Activated B cell treated with CpG ODN at 0.5 μM for 24 hours (primary cell): Measurements from ENCODE around the gene SEMA3F. TPM values are rescaled to one million over a fixed set of nuclear protein-coding genes. Genes with fewer than 3 reads are reported as not detected.

Source experiments
- ATAC-seq: fragments of 200-7000 bp; cut with Tn5 transposase; one replicate; pipeline ENCODE4 v1.10.0; 2021; ENCODE audit warnings: low read depth, mild to moderate bottlenecking, moderate library complexity
- CTCF ChIA-PET: fragments of 350-600 bp; sonication (Branson Sonifier 250); formaldehyde crosslinking; loops from one replicate; lab custom pipeline; 2021; ENCODE audit warnings: antibody characterized with exemption; lab: Charles Lee
- POLR2A ChIA-PET: fragments of 350-600 bp; sonication (Branson Sonifier 250); formaldehyde crosslinking; loops from one replicate; lab custom pipeline; 2021; ENCODE audit warnings: antibody characterized with exemption; lab: Charles Lee
- DNase-seq: peaks from one replicate; pipeline ENCODE4 v3.0.0; 2022
- H3K27ac Mint-ChIP-seq: one replicate; pipeline ENCODE4 v1.8.0; 2020; ENCODE audit warnings: mixed read lengths
- H3K27me3 Mint-ChIP-seq: one replicate; pipeline ENCODE4 v1.8.0; 2021; ENCODE audit warnings: mixed read lengths
- H3K36me3 Mint-ChIP-seq: one replicate; pipeline ENCODE4 v1.8.0; 2021; ENCODE audit warnings: low read depth, mixed read lengths
- H3K4me1 Mint-ChIP-seq: one replicate; pipeline ENCODE4 v1.8.0; 2021; ENCODE audit warnings: mixed read lengths
- H3K4me3 Mint-ChIP-seq: one replicate; pipeline ENCODE4 v1.8.0; 2020; ENCODE audit warnings: mild to moderate bottlenecking, mixed read lengths
- H3K9me3 Mint-ChIP-seq: one replicate; pipeline ENCODE4 v1.8.0; 2020; ENCODE audit warnings: mixed read lengths
- intact Hi-C: fragments of 100-400 bp; cut with micrococcal nuclease; formaldehyde crosslinking; loops from one replicate; pipeline ENCODE4 v1.15.1; 2024
- total RNA-seq: library from RNA; stranded (reverse); gene quantifications from 2 replicates; pipeline ENCODE4 v1.2.3, GENCODE V29; 2022
- TF ChIP-seq, protein P1 (sequence below): fragments of 200-600 bp; IDR thresholded peaks from one replicate; pipeline ENCODE4 v1.8.0; 2022; ENCODE audit warnings: antibody characterized with exemption, mild to moderate bottlenecking

The SEMA3F gene
- total RNA-seq, 1 donor from 2014 or later, result not detected

DNA sequence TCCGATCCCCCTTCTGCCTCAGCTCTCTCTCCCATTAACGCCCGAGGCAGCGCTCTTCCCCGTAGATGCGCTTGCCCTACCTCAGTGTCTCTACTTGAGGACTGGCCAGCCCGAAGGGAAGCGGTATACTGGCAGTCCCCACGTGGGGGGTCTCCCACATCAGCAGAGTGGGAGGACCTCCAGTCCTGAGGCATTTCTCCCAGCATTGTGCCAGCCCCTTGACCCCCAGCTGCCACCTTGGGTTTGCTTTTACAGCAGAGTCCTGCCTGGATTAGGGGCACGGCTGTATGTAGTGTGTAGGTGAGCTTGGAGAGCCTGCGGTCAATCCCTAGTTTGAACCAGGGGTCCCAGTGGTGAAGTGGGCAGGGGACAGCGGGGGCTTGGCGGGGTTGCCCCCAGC is 767 bp downstream of the SEMA3F start:
- intact Hi-C loops, result loop anchor here (1.0 to 2.0 kb wide), 2 partner anchors 37 to 117 kb away; no protein-coding TSS in a partner anchor
- no peaks in the 10 kb centered on the region for H3K36me3 Mint-ChIP-seq
- ChIA-PET POLR2A (no interaction called here), CTCF (no interaction called here)
- H3K4me3 Mint-ChIP-seq, result peak overlapping the region; percentile 72
- TF ChIP-seq, protein P1, sequence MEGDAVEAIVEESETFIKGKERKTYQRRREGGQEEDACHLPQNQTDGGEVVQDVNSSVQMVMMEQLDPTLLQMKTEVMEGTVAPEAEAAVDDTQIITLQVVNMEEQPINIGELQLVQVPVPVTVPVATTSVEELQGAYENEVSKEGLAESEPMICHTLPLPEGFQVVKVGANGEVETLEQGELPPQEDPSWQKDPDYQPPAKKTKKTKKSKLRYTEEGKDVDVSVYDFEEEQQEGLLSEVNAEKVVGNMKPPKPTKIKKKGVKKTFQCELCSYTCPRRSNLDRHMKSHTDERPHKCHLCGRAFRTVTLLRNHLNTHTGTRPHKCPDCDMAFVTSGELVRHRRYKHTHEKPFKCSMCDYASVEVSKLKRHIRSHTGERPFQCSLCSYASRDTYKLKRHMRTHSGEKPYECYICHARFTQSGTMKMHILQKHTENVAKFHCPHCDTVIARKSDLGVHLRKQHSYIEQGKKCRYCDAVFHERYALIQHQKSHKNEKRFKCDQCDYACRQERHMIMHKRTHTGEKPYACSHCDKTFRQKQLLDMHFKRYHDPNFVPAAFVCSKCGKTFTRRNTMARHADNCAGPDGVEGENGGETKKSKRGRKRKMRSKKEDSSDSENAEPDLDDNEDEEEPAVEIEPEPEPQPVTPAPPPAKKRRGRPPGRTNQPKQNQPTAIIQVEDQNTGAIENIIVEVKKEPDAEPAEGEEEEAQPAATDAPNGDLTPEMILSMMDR, result no peak
- H3K27me3 Mint-ChIP-seq, result peaks cover 30% of the 10 kb centered on the region
- H3K4me1 Mint-ChIP-seq, result peaks cover 13% of the 10 kb centered on the region
- no peak for ATAC-seq
- H3K9me3 Mint-ChIP-seq, result no peaks in the 10 kb centered on the region
- DNase-seq, result no peak
- no peak overlapping the region for H3K27ac Mint-ChIP-seq

DNA sequence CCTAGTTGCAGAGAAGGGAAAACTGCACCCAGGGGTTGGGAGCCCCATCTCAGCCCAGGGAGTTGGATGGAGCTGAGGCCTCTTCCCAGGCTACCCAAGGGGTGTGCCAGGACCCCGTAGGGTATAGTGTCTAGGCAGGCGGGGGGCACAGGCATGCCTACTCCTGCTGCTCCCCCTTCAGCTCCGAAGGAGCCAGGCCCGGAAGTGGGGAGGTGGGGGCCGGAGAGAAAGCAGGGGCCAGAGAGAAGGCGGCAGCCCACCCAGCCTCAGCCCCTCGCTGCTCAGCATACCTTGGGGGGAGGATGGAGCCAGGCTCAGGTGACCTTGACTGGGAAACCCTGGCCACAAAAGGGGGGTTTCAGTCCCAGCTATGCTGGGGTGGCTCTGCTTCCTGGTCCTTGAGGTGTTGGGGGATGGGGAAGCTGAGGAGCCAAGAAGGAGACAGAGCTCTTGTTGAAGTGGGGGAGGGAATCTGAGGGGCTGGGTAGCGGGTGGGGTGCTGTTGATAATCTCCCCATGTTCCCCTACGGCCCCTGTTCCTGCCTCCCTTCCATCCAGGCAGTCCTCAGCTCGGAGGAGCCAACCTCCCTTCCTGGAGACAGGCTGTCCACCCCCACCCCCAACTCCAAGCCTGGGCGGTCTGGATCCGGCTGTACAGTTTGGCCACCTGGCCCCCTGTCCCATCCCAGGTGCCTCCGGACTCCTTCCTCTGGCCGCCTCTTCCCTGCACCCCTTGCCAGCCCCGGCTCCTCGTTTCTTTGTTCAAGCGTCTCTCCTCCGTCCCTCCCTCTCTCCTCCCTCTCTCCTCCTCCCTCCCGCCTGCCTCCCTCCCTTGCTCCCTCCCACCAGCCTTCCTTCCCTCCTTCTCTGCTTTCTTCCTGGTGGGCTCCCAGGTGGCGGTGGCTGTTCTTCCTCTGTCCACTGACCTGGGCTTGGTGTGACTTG is 1.7 kb downstream of the SEMA3F start:
- H3K4me3 Mint-ChIP-seq, result no peak overlapping the region
- ChIA-PET CTCF (interaction anchor here (0.5 kb wide), 1 partner anchor 674 kb away, joined by 3 read pairs; no protein-coding TSS in a partner anchor), POLR2A (no interaction called here)
- H3K9me3 Mint-ChIP-seq, result no peaks in the 10 kb centered on the region
- H3K36me3 Mint-ChIP-seq, result no peaks in the 10 kb centered on the region
- peaks cover 30% of the 10 kb centered on the region for H3K27me3 Mint-ChIP-seq
- ATAC-seq (no peak), DNase-seq (no peak)
- H3K27ac Mint-ChIP-seq, result no peak overlapping the region
- peaks cover 13% of the 10 kb centered on the region for H3K4me1 Mint-ChIP-seq
- TF ChIP-seq, protein P1, result no peak
- intact Hi-C loops, result no loop called here

DNA sequence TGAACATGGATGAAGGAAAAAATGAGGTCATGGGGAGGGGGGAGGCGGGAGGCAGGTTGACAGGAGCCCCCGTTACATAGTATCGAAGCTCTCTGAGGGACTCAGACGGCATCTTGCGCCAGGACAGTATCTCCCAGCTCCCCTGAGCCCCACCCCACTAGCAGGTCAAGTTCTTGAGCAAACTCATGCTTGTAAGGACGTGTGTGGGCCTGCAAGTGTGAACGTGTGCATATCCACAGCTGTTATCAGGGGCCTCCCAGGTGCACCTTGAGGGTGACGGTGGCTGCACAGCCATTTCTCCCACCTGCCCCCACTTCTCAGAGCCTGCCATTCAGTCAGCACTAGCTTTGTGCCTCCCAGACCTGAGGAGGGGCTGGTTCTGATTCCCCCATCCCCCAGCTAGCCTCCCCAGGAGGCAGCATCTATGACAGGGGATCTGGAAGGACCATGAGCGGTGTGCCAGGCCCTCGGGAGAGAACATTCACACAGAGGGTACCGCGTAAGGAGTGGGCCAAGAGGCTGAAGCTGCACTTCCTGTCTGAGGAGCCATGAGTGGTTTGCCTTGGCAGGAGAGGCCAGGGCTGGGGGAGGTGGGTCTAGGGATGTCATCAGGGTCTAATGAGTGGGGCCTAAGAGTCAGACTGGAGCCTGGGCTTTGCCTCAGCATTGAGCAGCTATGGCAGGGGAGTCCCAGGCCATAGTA is 2.9 kb downstream of the SEMA3F start:
- Mint-ChIP-seq H3K4me3 (no peak overlapping the region), H3K4me1 (peaks cover 13% of the 10 kb centered on the region), H3K27ac (no peak overlapping the region), H3K36me3 (no peaks in the 10 kb centered on the region), H3K27me3 (peaks cover 28% of the 10 kb centered on the region), H3K9me3 (no peaks in the 10 kb centered on the region)
- ATAC-seq, result no peak
- intact Hi-C loops, result no loop called here
- ChIA-PET POLR2A (no interaction called here), CTCF (no interaction called here)
- no peak for DNase-seq
- TF ChIP-seq, protein P1, result no peak

DNA sequence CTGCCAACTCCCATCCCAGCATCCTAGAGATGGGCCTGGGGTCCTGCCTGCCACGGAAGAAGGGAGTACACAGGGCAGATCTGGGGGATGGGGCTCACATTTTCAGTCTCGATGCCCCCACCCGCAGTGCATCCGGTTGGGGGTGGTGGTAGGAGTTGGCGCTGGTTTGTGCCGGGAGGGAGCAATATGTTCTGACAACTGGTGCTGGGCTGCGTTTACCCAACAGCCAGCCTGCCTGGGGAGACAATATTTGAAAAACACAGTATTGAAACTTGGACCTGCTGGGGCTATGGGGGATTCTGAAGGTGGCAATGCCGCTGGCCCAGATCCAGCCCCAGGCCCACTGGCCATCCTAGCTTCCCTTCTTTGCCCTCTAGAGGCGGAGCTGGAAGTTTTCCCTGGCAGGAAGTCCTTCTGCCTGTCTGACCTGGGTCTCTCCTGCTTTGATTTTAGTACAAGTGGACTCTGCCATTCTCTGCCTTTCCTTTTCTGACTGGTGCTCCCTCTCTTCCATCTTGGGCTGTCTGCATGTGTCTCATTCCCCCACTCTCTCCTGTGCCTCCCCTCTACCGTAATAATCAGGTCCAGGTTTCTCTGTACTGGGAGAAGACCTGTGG is 3.5 kb downstream of the SEMA3F start:
- intact Hi-C loops, result no loop called here
- DNase-seq (no peak), ATAC-seq (no peak)
- ChIA-PET CTCF (no interaction called here), POLR2A (no interaction called here)
- Mint-ChIP-seq H3K36me3 (no peaks in the 10 kb centered on the region), H3K27ac (no peak overlapping the region), H3K4me1 (peaks cover 13% of the 10 kb centered on the region), H3K9me3 (no peaks in the 10 kb centered on the region), H3K27me3 (peaks cover 21% of the 10 kb centered on the region), H3K4me3 (no peak overlapping the region)
- TF ChIP-seq, protein P1, result no peak
